Endothelial cell of umbilical vein (primary cell): Measurements from ENCODE around the gene RGS7.

Experiments
- FOS ChIP-seq: IDR thresholded peaks from 2 replicates; pipeline ENCODE4 v1.6.1; 2011; ENCODE audit warnings: mild to moderate bottlenecking, low read length, moderate library complexity, borderline replicate concordance; ENCODE audit not compliant: insufficient read depth
- POLR2AphosphoS5 ChIP-seq: IDR thresholded peaks from 2 replicates; pipeline ENCODE4 v1.6.1; 2012; ENCODE audit warnings: low read depth, mild to moderate bottlenecking, control low read depth, low read length, moderate library complexity; ENCODE audit not compliant: insufficient read depth
- TF ChIP-seq, protein P1 (sequence below), 2 donors: IDR thresholded peaks; 1 replicate in 1 of 2; 2 replicates in 1 of 2; pipeline ENCODE4 v1.5.1; 2011; ENCODE audit warnings: low read length in 2 of 2, mild to moderate bottlenecking in 2 of 2, moderate library complexity in 2 of 2, control low read depth in 1 of 2, inconsistent platforms in 1 of 2, low read depth in 1 of 2; ENCODE audit not compliant: insufficient read depth in 1 of 2; ENCODE audit errors: extremely low read depth in 1 of 2

GRCh38 chr1:240998441-240999015, 358.5 kb downstream of the RGS7 start:
- no peak for TF ChIP-seq FOS
- TF ChIP-seq, protein P1, sequence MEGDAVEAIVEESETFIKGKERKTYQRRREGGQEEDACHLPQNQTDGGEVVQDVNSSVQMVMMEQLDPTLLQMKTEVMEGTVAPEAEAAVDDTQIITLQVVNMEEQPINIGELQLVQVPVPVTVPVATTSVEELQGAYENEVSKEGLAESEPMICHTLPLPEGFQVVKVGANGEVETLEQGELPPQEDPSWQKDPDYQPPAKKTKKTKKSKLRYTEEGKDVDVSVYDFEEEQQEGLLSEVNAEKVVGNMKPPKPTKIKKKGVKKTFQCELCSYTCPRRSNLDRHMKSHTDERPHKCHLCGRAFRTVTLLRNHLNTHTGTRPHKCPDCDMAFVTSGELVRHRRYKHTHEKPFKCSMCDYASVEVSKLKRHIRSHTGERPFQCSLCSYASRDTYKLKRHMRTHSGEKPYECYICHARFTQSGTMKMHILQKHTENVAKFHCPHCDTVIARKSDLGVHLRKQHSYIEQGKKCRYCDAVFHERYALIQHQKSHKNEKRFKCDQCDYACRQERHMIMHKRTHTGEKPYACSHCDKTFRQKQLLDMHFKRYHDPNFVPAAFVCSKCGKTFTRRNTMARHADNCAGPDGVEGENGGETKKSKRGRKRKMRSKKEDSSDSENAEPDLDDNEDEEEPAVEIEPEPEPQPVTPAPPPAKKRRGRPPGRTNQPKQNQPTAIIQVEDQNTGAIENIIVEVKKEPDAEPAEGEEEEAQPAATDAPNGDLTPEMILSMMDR (IDR thresholded peaks at IDR 0.05; ENCODE audit: extremely low read depth in 1 of 2, insufficient read depth in 1 of 2, low read depth in 1 of 2, low read length in 2 of 2): no peak
- no peak for TF ChIP-seq POLR2AphosphoS5
